Activated CD4-positive, alpha-beta T cell treated with anti-CD3 and anti-CD28 coated beads for 4 hours (primary cell): ENCODE measurements around the gene ARFIP1.
"Not testable (repeated sequence)": the region's sequence is repeated elsewhere in the genome, so short reads cannot be mapped to it uniquely, and the experiment has no call there.

Experiments used
- DNase-seq, 2 donors: peaks; one replicate each; pipeline ENCODE4 v3.0.0-alpha.2; 2020

The ARFIP1 gene

DNA sequence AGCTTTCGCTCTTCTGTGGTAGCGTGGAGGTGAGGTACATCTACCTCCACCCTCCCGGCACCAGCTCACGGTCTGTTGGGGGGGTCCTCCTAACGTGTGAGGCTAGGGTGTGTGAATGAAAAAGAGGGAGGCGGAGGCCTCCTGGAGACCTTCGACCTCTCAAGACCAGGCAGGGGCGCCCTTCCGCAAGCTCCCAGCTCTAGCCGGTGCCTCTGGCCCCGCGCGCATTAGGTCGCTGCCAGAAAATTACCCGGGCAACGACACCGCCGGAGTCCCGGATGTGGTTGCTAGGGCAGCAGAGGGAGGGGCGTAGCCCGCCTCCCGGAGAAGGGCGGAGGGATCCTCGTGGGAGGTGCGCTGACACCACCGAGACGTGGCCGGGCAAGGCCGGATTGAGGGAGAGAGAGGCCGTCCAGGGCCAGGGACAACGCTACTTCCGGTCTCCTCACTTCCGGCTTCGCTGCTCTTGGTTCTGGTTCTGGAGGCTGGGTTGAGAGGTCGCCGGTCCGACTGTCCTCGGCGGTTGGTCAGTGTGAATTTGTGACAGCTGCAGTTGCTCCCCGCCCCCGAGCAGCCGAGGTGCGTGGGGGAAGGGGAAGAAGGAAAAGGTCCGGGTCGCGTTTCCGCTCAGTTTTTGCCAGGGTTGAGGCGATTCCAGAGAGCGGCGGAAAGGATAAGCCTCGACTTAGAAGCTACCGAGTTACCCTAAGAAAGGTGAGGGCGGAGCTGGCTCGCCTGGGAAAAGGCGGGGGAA is at the start of gene ARFIP1, which contains the start of gene TIGD4:
Gene ARFIP1 (plus strand): TSS at position 442 of the 754 bp plus-strand sequence. CDS start 49,680 bp downstream, outside the sequence.
Gene TIGD4 (minus strand): TSS at position 218 of the 754 bp plus-strand sequence. CDS start 8,726 bp downstream, outside the sequence.
- DNase-seq, result peak; percentile 91 to 93

DNA sequence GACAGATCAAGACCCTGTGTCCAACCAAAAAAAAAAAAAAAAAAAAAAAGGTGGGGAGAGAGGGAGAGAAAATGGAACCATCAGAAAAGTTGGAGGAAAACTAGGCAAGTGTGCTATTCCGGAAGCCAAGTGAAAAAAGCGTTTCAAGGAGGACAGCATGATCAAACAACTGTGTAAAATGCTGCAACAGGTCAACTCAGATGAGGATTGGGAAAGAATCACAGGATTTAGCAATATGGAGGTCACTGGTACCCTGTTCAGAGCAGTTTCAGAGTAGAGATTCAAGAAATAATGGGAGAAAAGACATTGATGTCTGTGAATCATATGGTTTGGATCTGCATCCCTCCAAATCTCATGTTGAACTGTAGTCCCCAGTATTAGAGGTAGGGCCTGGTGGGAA is 47.8 kb upstream of the ARFIP1 start:
- no peak for DNase-seq

DNA sequence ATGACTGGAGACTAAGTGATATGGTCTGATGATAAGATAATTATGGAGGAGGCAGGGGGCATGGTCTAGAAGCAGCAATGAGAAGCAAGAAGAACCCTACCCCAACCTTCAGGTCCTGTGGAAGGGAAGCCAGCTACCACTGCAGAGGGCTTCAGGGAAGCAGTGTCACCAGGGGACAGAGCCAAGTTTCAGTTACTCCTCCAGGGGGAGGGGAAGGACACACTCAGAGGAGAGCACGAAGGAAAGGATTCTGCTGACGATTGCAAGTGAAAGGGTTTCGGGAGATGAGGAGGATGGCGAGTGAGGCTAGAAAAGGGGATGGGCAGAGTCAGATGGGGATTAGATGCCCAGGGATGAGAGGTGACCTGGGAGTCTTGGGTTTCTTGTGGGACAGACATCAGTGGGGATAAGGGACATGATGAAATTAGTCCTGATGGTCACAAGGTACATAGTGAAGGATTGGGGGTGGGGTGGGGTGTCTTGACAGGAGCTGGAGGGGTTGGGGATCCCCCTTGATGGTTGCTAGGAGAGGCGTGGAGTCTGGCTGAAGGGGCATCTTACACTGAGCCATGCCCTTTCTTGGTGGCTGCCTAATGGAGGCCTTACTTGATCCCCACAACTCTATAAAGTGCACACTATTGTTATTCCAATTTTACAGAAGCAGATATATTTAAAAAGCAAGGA is 45.6 kb upstream of the ARFIP1 start:
- no peak for DNase-seq

DNA sequence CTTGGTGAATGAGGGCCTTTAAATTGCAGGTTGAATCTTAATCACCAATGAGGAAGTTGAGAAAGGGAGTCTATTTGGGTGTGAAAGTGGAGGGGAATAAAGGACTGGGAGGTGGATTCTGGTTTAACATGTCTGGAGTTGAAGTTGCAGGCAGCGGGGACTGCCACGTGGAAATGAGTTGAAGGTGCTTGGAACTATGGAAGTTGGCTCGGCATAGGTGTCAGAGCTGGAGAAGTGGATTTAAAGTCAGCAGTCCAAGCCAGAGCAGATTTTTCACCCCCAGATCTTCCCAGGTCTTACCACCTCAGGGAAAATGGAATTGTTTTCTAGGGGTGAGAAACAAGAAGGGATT is 45.1 kb upstream of the ARFIP1 start:
- no peak for DNase-seq

GRCh38 chr4:152735396-152735859 is 44.3 kb upstream of the ARFIP1 start:
- no peak for DNase-seq

DNA sequence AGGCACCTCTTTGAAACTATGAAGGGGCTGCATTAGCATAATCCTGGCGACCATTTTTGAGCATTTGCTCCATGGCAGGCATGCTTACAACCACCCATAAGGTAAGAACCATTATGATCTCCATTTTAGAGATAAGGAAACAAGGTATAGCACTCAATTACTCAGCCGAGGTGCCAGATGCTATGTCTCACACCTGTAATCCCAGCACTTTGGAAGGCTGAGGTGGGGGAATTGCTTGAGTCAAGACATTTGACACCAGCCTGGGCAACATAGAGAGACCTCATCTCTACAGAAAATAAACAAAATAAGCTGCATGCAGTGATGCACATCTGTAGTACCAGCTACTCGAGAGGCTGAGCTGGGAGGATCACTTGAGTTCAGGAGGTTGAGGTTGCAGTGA is 43.8 kb upstream of the ARFIP1 start:
- no peak for DNase-seq

DNA sequence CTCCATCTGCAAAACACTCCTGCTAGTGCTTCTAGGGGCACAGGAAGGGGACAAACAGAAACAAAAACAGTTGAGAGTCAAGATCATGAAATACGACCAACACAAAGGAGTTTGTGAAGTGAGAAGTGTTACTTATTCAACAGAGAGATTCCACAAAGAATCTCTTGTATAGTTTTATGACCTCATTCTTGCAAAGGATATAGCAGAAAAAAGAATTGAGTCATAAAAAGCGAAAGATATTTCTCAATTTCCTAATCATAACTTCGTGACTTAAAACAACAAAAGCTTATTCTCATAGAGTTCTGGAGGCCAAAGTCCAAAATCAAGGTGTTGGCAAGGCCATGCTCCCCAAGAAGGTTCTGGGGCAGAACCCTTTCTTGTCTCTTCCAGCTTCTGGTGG is 40.9 kb upstream of the ARFIP1 start:
- DNase-seq, result no peak

- DNase-seq, result no peak
Measured at GRCh38 chr4:152747444-152747843, 32.3 kb upstream of the ARFIP1 start.

DNA sequence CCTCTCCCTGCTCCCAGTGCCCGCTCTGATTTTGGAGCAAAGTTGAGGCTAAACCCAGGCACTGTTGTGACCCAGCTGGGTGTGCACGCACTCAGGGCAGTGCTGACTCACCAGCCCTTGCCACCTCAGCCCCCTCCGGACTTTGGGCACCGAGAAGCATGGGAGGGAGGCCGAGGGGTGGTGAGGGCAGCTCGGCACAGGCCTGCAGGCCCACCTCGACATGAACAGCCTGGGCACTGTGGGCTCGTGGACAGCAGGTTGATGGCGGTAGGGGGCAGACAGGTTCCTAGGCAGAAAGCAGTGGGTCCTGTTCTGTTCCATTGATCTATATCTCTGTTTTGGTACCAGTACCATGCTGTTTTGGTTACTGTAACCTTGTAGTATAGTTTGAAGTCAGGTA is 31.1 kb upstream of the ARFIP1 start:
- no peak for DNase-seq

- DNase-seq, result no peak
Measured at GRCh38 chr4:152763796-152764195, 16.0 kb upstream of the ARFIP1 start.

DNA sequence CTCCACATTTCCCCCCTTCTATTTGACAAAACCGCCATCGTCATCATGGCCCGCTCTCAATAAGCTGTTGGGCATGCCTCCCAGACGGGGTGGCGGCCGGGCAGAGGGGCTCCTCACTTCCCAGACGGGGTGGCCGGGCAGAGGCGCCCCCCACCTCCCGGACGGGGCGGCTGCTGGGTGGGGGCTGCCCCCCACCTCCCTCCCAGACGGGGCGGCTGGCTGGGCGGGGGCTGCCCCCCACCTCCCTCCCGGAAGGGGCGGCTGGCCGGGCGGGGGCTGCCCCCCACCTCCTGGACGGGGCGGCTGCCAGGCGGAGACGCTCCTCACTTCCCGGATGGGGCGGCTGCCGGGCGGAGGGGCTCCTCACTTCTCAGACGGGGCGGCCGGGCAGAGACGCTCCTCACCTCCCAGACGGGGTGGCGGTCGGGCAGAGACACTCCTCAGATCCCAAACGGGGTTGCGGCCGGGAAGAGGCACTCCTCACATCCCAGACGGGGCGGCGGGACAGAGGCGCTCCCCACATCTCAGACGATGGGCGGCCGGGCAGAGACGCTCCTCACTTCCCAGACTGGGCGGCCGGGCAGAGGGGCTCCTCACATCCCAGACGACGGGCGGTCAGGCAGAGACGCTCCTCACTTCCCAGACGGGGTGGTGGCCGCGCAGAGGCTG is 14.6 kb upstream of the ARFIP1 start:
- not testable (repeated sequence) for DNase-seq

DNA sequence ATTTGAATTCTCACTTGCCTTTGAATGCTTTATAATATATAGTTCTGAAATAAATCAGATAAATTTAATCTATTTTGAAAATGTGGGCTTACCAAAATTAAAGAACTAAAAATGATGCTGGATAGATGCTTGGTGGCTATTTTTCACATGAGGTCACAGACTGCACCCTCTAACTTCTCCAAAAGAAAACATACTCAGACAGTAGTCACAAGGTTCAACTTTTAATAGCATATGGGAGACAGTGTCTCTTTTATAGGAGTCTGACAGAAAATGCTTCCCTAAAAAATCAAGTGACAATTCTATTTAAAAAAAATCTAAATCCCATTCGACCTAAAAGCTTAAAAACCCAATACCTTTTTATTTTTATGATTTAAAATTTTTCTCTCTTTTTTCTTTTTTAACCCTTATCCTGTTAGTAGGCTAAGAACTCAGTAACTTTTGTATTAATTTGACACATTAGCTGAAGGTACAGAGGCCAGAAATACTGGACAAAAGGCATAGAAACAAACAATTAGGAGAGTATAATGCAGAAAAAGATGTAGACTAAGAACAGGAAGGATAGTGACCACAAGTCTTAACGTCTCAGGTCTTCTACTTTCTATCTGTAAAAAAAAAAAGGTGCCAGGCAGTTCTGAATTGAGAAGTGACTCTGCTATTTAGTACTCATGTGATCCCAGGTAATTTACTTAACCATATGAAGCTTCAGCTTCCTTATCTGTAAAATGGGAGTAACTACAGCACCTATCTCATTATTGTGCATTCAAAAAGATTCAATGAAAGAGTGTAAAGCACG is 7.8 kb upstream of the ARFIP1 start:
- DNase-seq, result no peak

DNA sequence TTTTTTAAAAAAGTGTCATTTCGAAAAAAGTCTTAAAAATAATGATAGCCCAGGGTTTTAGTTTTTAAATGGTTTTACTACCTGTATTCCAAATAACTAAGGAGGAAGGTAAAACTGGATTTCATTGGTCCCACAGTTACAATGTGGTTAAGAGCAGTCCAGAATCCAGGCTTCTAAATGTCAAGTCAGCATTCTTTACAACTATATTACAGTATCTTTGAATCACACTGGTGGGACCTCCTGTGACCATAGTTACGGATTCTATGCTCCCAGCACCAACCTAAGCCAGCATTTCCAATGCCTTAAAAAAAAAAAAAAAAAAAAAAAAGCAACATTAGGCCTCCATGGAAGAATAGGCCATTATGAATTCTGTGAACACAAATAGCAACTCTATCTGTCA is 6.4 kb upstream of the ARFIP1 start:
- DNase-seq, result no peak

DNA sequence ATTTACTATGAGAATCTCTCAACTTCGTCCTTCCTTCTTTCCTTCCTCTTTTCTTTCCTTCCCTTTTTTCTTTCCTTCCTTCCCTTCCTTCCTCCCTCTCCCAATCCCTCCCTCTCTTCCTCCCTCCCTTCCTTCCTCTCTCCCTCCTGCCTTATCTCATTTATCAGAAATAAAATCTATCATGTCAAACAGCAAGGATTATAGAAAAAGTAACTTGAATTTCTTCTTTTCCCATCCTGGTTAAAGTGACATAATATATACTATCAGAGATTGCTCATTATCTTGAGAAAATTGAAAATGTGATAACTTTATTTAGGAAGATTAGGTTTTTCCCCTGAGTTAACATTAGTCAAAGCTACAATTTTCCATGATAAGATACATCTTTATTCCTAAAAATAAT is 5.8 kb upstream of the ARFIP1 start:
- no peak for DNase-seq

DNA sequence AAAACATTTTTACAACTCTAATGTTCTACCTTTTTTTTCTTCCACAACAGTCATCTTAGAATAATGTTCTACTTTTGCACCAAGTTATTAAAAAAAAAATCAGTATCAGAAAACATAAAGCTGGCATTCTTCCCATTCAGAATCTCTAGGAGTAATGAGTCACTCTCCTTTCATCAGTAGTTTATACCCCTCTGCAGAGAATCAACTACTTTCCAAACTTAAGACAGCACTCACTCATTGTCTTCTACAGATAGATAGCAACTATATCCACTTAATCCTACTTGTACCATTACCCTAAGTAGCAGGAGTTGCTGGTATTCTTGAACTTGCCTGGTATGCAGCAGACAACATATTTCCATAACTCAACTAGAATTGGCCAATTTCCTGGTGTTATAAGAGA is 3.4 kb upstream of the ARFIP1 start:
- no peak for DNase-seq

DNA sequence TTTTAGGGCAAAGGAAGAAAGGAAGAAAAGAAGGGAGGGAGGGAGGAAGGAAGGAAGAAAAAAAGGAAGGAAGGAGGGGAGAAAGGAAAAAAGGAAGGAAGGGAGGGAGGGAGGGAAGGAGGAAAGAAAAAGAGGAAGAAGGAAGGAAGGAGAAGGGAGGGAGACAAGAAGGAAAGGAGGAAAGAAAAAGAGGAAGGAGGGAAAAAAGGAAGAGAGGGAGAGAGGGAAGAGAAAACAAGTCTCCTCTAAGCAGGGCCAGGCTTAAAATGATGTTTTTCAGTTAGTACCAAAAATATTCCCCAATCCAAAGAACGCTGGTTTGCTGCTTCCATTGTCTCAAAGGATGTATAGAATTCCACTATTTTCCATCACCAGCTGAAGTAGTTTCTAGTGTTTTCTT is 2.3 kb upstream of the ARFIP1 start:
- DNase-seq, result no peak

DNA sequence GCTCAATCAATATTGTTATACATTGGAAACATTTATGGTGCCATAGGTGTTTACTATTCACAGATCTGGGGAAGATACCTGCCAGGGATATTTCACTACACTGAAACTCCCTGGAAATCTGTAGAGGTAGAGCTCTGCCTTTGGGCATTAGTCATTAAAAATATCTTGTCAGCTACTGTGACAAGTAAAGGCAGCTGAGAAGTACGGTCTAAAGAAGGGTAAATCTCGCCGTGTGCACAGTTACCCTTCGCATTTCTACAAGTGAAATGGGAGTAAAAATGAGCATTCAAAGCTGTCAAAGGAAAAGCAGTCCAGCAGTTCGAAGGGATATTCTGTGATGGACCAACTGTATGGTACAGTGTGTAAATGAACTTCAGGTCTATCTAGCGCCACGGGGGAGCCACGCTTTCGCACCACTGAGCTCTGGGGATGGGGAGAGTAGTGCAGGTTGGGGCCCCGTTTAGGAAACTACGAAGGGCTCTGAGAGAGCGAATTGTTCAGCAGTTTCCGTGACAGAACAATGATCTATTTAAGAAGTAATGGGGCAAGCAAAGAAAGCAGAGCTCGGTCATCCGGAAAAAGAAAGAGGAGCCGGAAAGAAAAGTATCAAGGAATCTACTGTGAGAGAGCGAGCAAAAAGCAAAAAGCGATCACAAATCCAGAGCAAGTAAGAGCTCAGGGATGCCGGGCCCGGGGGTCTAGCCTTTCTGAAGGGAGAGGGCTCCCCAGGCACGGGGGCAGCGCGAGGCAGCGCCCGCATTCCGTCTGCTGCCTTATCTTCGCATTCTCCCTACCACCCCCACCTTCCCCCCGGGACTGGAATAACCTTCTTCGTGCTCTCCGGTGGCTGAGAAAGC is 870 bp upstream of the ARFIP1 start:
- DNase-seq, result peak; percentile 23 to 30

DNA sequence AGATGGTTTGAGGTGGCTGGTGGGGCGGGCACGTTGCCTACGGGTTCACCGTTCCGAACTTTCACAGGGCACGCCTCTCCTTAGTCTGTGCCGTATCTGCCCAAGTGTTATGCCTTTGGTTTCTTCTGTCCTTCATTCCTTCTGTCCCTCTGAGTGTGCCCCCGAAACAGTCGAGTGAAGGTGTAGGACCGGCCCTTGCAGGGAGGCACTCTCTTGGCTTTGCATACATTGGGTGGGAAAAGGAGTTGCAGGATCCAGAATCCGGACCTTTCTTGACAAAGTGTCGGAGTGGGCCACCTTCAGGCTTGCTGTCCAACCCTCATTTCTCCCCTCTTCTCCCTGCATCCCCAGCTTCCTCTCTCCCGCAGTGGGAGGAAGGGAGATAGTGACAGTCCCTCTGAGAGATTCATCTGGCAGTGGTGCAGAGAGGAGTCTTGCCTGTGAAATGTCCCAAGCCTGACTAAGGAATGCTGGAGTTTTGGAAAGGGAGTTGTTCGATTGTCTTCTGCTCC is 569 bp downstream of the ARFIP1 start:
- DNase-seq, result no peak

DNA sequence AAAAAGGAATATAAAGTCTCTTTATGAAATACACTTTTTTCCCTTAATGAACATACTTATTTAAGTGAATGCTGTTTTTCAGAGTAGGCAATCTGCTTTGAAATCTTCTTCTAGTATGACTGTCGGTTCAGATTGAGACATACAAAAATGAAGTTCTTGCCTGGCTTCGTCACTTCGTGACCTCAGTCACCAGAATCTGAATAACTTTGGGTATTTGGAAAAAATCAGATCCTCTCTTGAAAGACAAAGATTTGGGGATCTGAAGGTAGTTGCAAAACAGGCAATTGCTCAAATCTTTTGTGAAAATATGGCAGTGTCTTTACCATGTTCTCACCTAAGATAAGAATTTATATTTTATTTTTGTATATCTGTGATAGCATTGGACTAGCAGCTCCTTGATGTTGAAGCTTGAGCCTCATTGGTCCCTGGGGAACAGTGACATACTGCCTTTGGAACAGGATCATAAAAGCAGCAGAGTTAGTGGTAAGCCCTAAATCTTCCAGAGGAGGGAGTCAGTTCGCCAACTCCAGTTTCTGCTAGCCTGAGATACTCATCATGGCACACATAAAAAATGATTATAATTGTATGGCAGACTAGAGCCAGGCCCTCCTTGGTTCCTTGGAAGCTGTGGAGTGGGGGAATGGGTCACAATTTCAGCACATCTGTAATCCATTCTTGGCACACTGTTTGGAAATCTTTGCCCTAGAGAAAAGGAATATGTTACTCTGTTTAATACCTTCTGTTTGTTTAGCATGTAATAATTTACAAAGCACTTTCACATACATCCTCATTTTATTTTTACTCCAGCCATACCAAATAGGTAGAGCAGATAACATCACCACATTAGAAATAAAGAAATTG is 5.0 kb downstream of the ARFIP1 start:
- DNase-seq, result no peak
